ENCODE data around the gene TOMM6.

TOMM6 gene

DNA sequence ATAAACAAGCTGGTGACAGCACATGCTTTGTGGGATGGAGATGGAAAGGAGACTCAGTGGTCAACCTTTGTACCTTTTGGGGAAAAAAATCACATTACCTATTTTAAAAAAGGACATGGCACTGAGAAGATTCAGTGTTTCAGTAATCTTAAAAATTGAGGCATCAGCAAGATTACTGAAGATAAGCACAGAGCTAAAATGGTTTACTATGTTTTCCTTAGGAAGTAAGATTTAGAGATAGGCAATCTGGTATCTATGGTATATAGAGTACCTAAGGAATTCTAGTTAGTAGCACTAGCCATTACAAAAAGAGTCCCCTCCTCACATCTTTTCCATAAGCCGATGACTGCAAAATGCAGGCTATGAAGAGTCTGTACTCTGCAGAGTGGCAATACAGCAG lies 35.7 kb downstream of the TOMM6 start:
- no peak for DNase-seq (ENCODE audit: low read depth in 2 of 2)

DNA sequence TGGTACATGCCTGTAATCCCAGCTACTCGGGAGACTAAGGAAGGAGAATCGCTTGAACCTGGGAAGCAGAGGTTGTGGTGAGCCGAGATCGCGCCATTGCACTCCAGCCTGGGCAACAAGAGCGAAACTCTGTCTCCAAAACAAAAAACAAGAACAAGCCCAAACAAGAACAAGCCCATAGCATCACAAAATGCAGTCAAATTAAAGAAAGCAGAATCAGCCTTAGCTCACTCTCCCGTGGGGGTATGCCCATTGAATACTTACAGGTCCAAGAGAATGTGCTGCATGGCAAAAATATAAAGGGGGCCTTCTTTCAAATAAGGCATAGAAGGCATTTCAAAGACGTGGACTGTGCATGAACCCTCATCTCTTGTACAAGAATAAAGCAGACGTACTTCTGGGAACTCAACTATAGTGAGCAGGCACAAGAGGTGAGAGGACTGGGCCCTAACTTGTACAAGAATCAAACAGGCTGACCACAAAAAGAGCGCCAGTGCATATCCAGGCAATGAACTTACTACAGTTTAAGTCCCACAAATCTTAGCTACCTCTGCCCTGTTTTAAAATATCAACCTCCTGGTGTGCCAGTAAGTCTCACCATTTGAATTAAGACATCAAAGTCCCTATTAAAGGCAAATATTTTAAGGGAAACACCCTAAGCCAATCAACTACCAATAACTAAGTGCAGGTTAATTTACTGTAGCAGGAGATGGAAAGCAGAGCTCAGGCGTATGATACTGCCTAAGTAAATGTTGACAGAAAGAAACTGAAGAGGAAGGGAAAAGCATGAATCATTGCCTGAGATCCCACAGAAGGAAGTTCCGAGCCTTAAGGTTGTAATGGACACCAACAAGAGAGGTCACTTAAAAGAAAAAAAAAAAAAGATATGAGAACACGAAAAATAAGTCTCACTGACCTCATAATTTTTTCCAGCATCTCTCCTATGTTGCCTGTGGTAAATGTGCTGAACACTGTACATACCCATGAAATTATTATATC lies 37.4 kb downstream of the TOMM6 start:
- no peak for DNase-seq (ENCODE audit: low read depth in 2 of 2)

DNA sequence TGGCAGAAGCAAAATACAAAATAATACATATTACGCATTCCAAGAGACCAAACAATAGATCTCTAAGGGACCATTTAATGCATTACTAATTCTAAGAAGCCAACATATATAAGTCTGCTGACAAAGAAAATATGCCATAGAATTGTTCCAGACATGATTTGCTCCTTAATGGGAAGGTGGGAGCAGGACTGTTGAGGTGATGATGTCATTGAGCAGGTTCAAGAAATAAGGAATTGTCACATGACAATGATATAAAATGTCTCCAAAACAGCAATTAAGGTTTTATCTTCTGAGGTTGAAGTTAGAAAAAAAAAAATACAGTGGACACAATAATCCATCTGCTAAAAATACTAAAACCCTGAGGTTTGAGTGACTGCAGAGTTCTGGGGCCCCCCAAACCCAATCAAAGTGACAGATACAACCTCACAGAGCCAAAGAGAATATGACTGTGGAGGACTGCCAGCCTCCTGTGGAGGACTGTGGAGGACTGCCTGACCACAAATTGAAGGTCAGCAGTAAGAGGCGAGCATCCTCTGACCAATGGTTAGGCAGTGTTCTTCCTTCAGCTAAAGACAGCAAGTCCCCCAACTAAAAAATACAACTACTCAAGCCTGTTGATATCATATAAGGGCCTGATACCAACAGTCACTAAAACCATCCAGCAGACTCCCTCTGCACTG lies 39.0 kb downstream of the TOMM6 start:
- no peak for DNase-seq (ENCODE audit: low read depth in 2 of 2)

- DNase-seq (ENCODE audit: low read depth in 2 of 2), result no peak
Observed at GRCh38 chr6:41832263-41832662, 44.8 kb downstream of the TOMM6 start.

- DNase-seq (ENCODE audit: low read depth in 2 of 2), result no peak
Observed at GRCh38 chr6:41836022-41836659, 48.6 kb downstream of the TOMM6 start.

GRCh38 chr6:41836660-41837052 lies 49.2 kb downstream of the TOMM6 start:
- no peak for DNase-seq (ENCODE audit: low read depth in 2 of 2)

Data from stimulated activated CD4-positive, alpha-beta T cell treated with anti-CD3 and anti-CD28 coated beads, Interleukin-1b, Interleukin-23, amount 100 ng/mL, for 4 hours (primary cell).